GM19324 (cell line): ENCODE measurements around the gene MEGF11.
"Not testable (repeated sequence)": the region's sequence is repeated elsewhere in the genome, so short reads cannot be mapped to it uniquely, and the experiment has no call there.

Experiments used
- ATAC-seq: cut with Tn5 transposase; IDR thresholded peaks from one replicate; pipeline ENCODE4 v1.9.1; 2021; ENCODE audit warnings: mild to moderate bottlenecking, moderate library complexity; ENCODE audit not compliant: unreplicated experiment, low FRiP score

Gene MEGF11

GRCh38 chr15:66276546-66276945, 23.0 kb upstream of the MEGF11 start:
- no peak for ATAC-seq

DNA sequence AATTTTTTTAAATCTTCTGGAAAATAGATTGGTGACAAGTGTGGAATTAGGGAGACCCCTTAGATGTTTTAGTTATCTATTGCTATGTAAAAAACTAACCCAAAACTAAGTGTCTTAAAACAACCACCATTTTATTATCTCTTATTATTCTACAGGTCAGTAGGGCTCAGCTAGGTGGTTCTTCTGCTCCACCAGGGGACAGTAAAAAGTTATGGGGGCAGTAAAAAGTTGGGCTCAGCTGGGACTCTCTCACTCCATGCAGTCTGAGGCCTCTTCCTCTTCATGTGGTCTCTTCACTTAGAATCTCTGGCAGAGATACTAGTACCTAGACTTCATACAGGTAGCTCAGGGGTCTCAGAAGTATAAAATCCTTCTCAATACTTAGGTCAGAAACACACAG, 21.8 kb upstream of the MEGF11 start:
- ATAC-seq: no peak

GRCh38 chr15:66270932-66271331, 17.4 kb upstream of the MEGF11 start:
- no peak for ATAC-seq

- ATAC-seq: no peak
Observed at GRCh38 chr15:66269326-66270090, 16.0 kb upstream of the MEGF11 start.

- no peak for ATAC-seq
Observed at GRCh38 chr15:66264859-66265513, 11.4 kb upstream of the MEGF11 start.

GRCh38 chr15:66262837-66263236, 9.3 kb upstream of the MEGF11 start:
- not testable (repeated sequence) for ATAC-seq

- no peak for ATAC-seq
Observed at GRCh38 chr15:66261056-66261455, 7.5 kb upstream of the MEGF11 start.

DNA sequence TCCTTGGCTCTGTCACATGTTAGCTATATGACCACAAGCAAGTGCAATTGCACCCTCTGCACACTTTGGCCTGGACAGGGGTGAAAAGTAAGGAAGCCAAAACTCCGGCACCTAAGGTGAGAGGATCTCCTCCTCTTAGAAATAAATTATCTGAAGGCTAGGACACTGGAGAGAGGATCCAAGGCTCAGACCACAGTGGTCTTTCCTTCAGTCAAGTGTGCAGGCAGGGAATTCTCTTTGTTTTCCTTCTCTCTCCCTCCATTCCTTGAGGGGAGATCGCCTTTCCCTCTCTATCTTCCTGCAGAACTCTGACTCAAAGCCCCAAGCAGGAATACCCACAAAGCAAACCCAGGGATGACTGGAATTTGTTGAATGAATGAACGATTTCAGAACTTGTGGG, 3.1 kb upstream of the MEGF11 start:
- no peak for ATAC-seq

- ATAC-seq: no peak
Observed at GRCh38 chr15:66254951-66255676, 1.6 kb upstream of the MEGF11 start.

DNA sequence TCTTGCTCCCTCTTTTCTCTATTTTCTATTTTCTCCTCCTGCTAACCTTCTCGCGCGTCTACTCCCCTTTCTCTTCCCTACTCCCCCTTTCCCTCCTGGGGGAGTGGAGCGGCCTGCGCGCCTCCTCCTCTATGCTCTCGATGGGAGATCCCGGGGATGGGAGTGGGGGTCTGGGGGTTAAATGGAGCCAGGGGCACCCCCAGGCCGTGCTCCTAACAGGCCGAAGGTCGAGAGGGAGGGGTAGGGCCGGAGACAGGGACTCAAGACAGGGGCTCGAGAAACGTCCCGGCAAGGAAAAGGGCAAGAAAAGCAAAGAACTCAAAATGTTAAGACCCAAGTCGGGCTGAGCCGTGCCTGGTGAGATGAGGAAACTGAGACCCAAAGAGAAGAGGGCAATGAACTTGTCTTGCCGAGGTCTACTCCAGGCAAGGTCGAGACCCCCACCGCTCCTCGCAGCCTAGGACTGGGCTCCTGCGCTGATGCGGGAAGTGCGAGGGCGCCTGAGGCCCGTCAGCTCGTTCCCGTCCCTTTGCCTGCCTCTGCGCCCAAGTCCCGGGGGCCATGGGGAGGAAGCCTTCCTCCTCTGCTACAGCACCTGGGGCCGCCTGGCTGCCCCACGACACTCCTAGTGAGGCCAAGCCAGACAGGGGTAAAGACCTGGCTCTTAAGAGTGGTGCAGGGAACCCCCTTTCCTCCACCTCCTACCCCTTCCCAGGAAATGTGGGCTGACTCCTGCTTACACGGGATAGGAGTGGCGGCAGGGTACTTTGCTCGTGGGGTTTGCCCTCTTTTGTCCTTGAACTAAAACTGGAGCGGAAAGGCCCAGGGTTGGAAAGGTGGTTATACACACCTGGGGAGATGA, 770 bp upstream of the MEGF11 start:
- no peak for ATAC-seq

DNA sequence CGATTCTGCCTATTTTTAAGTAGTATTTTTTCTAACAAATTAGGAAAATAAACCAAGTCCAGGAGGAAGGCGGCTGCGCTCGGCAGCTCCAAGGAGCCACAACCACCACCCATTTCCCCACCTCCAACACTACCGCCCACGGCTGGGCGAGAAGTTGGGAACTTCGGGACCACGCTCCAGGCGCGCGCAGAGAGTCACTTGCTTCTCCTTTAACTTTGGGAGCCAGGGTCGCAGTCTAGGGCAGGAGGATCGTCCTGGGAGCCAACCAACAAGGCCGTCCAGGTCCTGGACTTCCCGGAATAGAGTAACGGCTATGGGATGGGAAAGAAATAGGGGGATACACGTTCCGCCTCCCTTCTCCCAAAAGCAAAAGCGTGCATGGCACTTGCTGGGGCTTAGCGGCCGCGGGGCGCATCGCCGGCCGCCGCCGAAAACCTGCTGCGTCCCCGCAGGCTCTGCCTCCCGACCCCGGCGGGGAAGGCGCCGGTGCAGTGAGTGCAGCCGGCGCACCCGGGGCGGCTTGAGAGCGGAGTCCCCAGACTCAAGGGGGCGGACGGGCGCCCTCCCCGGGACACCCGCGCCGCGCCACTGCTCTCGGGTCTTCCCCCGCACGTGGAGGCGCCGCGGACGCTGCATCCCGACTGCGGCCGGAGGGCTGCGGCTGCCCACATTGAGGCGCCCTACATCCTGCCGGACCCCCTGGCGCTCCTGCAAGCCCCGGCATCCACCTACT, 699 bp downstream of the MEGF11 start:
- no peak for ATAC-seq

GRCh38 chr15:66251790-66252684, 1.5 kb downstream of the MEGF11 start:
- no peak for ATAC-seq

DNA sequence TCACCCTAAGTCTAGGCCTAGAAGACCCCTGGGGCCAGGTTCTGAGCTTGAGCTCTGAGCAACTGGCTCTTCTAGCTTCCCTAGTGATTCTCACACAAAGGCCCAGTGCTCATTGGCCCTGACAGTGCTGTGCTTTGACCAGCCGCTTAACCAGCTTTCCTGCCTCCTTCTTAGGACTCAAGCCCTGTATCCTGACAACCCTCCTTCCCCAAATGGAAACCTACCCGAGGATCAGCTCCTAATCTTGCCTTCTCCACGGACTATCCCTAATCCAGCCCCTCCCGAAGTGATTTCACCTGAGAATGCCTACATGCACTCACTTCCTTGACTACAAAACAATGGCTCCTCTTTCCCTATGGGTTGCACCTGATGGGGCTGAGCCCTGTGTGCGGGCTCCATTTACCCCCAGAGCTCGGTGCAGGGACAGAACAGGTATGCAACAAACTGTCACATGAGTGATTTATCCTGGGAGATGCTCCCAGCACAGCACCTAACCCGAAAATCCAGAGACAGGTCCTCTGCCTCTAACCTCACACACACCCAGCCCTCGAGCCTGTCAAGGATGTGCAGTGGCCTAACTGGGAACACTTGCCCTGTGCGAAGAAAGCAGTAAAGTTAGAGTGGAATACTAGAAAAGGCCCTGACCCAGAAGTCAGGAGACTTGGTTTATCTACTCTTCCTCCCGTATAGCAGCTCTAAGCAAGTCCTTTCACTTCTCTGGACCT, 2.3 kb downstream of the MEGF11 start:
- no peak for ATAC-seq

- ATAC-seq: no peak
Observed at GRCh38 chr15:66249605-66250174, 3.9 kb downstream of the MEGF11 start.

GRCh38 chr15:66246937-66247336, 6.6 kb downstream of the MEGF11 start:
- no peak for ATAC-seq

- ATAC-seq: not testable (repeated sequence)
Observed at GRCh38 chr15:66245832-66246231, 7.7 kb downstream of the MEGF11 start.

DNA sequence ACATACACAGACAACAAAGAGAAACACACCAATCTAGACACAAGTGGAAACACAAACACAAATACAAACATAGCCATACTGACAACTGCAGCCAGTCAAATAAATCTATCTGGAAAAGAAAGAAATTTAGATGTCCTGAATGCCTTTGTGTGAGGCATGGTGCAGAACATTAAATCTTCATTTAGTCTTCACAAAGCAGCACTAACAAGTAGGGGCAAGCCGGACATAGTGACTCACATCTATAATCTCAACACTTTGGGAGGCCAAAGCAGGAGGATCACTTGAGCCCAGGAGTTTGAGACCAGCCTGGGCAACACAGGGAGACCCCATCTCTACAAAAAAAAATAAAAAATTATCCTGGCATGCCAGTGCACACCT, 11.7 kb downstream of the MEGF11 start:
- no peak for ATAC-seq
